ENCODE results near the gene RPL41. TPM values are rescaled to one million over a fixed set of nuclear protein-coding genes. Genes with fewer than 3 reads are reported as not detected.
A peak's percentile ranks its signal among the peaks of the same experiment; 100 is the strongest.

The RPL41 gene
- total RNA-seq, 1 experiment from 2014 or later, result 3,633 TPM

DNA sequence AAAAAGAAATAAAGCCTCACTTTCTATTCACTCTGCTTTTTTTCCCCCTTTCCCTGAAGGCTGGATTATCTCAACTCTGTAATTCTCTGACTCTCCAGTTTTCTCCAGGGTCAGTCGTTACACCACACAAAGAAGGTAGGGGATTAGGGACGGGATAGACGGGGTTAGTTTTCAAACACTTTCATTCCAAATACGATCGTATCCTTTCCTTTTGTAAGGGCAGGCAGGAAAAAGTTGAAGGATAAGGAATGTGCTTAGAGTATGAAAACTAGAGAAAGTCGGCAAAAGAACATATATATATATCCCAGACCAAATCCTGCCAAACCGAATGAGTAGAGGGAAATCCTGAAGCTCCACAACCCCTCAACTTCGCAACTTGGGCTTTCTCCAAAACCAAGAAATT is 11.1 kb downstream of the RPL41 start:
- DNase-seq (ENCODE audit: low read depth), result no peak

DNA sequence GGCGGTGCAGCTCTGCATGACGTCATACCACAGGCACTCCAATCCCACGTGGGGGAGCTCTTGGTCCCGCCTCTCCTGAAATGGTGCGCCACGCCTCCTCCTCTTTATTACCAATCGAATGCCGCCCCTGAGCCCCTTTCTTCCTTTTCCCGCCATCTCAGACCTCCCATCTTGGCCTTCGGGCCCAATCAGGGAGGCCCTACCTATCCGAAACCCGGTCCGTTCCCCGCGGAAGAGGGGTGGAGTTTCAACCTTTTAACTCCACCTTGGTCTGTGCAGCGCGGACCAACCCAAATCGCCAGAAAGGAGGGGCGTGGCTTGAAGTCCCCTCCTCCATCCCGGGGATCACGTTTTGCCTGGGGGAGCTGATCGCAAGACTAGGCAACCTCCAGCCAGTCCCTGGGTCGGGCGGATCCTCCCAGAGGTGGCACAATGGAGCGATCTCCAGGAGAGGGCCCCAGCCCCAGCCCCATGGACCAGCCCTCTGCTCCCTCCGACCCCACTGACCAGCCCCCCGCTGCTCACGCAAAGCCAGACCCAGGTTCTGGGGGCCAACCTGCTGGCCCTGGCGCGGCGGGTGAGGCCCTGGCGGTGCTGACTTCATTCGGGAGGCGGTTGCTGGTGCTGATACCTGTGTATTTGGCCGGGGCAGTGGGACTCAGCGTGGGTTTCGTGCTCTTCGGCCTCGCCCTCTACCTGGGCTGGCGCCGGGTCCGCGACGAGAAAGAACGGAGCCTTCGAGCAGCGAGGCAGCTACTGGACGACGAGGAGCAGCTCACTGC is 11.6 kb downstream of the RPL41 start, which contains the start of gene ESYT1:
Gene ESYT1, plus strand, starts transcription at position 380 of the 782 bp plus-strand sequence. Its CDS starts 53 bp downstream, at position 433.
- DNase-seq (ENCODE audit: low read depth), result peak; percentile 100

DNA sequence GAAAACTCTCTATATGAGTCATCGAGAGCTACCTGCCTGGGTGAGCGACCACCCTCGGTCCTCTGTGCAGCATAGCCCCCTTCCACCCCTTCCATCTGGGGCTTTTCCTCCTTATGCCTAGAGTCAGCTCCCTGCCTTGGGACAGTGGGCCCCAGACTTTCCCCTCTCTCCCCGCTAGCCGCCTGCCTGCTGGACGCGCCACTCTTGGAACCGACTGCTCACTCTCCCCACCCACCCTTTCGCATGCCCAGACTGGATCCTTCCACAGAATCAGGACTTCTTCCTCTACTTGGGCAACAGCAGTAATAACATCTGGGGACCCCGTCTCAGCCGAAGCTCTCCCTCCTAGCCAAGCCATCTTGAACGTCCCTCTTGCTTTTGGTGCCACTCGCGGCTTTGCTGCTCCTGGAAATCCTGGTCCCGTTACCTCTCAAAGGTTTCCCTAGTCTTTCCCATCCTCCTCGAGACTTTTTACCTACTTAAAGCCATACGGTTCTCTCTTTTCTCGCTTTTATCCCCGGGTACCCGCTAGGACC is 12.3 kb downstream of the RPL41 start:
- DNase-seq (ENCODE audit: low read depth), result peak; percentile 45

GRCh38 chr12:56129206-56129941 is 12.9 kb downstream of the RPL41 start:
- peak; percentile 71 for DNase-seq (ENCODE audit: low read depth)

- no peak for DNase-seq (ENCODE audit: low read depth)
Observed at GRCh38 chr12:56129942-56130495, 13.6 kb downstream of the RPL41 start.

- DNase-seq (ENCODE audit: low read depth), result no peak
Observed at GRCh38 chr12:56130876-56131275, 14.4 kb downstream of the RPL41 start.

DNA sequence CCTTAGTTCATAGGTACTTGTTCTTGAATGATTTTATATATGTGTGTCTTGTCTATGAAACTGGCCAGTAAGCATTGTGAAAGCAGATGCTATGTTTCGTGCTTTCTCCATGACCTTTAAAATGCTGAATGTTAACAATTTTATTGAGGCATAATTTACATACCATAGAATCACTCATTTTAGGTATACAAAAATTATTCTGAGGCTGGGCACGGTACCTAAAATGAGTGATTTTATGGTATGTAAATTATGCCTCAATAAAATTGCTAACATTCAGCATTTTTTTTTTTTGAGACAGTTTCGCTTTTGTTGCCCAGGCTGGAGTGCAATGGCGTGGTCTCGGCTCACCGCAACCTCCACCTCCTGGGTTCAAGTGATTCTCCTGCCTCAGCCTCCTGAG is 18.5 kb downstream of the RPL41 start:
- DNase-seq (ENCODE audit: low read depth), result no peak

GRCh38 chr12:56137853-56138571 is 21.6 kb downstream of the RPL41 start:
- no peak for DNase-seq (ENCODE audit: low read depth)

- DNase-seq (ENCODE audit: low read depth), result no peak
Observed at GRCh38 chr12:56141946-56142784, 25.7 kb downstream of the RPL41 start.

DNA sequence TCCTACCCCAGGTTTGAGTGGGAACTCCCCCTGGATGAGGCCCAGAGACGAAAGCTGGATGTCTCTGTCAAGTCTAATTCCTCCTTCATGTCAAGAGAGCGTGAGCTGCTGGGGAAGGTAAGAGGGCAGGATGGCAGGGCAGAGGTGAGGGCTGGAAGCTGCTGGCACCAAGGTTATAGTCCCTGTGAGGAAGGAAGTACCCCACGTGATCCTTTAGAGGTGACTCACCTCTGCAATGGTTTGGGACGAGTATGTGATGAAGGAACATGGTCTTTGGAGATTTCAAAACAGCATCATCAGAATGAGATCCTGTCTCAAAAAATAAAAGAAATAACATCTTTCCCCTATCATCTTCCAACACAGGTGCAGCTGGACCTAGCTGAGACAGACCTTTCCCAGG is 26.8 kb downstream of the RPL41 start:
- no peak for DNase-seq (ENCODE audit: low read depth)

- DNase-seq (ENCODE audit: low read depth), result no peak
Observed at GRCh38 chr12:56143870-56144269, 27.4 kb downstream of the RPL41 start.

- no peak for DNase-seq (ENCODE audit: low read depth)
Observed at GRCh38 chr12:56145217-56145616, 28.8 kb downstream of the RPL41 start.

- no peak for DNase-seq (ENCODE audit: low read depth)
Observed at GRCh38 chr12:56146492-56147460, 30.3 kb downstream of the RPL41 start.

GRCh38 chr12:56150563-56150962 is 34.1 kb downstream of the RPL41 start:
- no peak for DNase-seq (ENCODE audit: low read depth)

GRCh38 chr12:56151672-56152131 is 35.3 kb downstream of the RPL41 start:
- DNase-seq (ENCODE audit: low read depth), result no peak

DNA sequence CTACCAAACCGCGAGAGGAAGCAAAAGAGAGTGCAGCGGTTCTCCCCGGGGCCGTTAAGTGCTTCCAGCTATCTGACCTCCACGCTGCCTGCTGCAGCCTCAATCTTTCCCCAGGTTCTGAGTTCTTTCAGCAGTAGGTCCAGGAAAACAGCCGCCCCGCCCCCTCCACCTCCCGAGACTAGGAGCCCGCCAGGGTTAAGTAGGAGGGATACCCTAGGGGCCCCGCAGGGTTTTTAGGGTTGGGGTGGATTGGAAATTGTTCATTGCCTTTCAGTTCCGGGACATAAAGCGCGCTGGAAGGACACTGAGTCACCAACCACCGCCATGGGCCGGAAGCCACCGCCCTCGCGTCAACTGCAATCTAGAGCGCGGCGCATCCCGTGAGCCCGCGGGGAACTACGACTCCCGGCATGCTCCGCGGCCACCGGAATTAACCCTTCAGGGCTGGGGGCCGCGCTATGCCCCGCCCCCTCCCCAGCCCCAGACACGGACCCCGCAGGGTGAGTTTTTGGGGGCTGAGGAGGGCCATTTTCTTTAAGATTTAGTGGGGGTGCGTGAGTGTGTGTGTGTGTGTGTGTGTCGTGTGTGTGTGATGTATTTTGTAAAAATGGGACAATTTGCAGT is 35.8 kb downstream of the RPL41 start, which contains the start of gene MYL6B:
Gene MYL6B, plus strand, starts transcription at position 456 of the 624 bp plus-strand sequence. CDS start 1,332 bp downstream, outside the sequence.
- peak; percentile 90 for DNase-seq (ENCODE audit: low read depth)

DNA sequence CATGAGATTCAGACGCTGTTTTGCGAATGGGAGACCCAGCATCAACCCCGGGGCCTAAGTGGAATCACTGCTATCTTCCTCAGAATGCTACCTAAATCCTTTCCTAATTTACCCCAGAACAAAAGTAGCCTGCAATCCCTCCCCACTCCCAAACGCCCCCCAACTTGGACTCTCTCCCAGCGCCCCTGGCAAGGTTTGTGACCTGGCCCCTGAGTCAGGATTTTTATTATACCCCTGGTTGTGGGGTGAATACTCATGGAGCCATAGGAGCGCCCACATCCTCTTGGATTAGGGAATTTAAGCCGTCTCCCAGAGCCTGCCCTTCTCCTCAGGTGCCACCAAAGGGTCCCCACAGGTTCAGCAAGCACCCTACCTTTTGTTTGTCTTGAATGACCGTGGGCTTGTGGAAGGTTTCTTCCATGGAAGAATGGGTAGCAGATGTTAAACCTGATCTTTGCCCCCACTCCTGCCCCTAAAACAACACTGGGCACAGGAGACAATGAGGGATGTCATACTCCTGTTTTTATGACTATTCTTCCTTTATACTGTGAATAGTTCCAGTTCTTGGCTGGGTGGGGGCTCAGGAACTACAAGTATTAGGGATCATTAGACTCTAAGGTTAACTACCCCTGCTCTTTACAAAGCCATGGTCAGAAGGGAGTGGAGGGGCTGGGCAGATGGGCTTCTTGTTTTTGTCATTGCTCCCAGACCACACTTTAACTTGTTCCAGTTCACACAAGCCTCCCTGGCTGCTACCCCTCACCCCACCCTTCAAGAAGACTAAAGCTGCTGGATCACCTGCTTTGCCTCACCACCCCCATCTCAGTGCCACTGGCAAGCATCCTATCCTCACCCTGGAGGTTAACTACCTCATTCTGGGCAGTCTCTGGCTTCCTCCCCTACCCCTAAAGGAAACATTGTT is 36.6 kb downstream of the RPL41 start:
- no peak for DNase-seq (ENCODE audit: low read depth)
